HG02973 (cell line): Measurements from ENCODE around the gene EYA4.

ENCODE experiments used
- ATAC-seq: cut with Tn5 transposase; IDR thresholded peaks from one replicate; pipeline ENCODE4 v1.9.1; 2021; ENCODE audit warnings: moderate library complexity; ENCODE audit not compliant: unreplicated experiment

The EYA4 gene

DNA sequence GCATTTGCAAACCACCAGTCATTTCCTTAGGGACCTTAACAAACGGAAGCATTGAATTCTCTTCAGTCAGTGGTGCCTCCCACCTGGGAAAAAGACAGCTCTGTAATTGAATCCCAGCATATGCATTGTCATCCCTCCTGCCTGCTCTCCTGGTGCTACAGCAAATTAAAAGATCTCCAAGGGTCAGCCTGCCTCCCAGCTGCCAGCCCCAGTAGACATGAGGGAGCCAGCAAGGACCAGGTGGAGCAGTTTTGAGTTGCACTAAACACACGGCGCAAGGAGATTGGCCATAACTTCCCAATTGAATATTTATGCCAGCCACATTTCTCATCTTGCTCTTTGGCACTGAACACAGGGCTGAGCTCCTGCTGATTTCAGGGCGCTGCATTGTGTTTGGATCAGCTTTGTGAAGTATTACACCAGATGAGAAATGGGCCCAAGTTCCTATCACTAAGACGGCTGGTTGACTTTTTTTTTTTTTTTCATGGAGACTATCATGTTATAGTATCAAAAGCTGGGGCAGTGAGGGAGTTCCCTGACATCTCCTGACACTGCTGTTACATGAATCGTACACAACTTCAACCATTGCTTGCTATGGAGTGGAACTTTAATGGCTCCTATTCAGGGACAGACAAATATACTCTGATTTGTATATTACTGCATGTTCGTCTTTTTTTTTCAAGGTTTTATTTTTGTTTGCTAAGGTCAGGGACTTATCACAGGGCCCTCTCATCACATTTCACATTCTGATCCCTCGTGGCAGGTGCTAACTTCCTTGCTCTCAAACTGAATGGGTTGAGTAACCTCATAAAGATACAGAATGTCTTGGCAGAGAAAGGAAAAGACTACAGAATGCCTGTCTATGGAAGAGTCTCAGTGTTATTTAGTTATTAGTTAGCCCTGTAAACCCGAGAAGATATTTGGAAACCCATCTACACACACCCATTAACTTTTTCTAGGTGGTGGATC, 191.1 kb downstream of the EYA4 start:
- no peak for ATAC-seq

GRCh38 chr6:133435065-133435728, 194.0 kb downstream of the EYA4 start:
- no peak for ATAC-seq

DNA sequence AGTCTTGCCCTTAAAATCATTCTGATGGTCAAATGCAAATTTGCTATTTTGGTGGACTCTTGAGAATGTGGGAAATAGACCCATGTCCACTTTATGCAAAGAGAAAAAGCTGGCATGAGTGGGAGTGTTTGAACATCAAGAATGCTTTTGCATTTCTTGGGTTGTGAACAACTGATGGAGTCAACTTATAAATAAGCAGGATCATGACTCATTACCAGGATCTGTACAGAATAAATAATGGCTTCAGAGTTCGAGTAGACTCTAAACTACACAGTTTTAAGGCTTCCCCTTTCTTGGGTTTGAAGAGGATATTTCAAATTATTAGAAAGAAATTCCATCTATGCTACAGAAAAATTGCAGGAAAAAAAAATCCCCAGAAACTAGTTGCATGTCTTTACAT, 195.5 kb downstream of the EYA4 start:
- no peak for ATAC-seq

GRCh38 chr6:133441491-133441890, 200.3 kb downstream of the EYA4 start:
- ATAC-seq, result no peak

DNA sequence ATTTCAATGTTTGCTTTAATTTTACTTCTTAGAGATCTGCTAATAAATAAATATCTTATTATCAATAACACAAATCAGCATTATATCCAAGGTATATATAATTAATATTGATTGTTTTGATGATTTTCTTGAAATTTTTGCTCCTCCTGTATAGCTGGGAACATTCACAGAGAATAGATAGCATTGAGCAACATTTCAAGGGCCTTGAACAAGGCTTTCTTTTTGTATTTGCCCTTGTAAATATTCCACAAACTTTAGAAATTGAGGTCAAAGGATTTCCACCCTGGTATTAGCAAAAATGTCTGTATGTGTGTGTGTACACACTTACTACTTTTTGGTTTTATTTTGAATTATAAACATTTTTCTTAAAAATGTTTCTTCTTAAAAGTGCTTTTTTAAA, 205.6 kb downstream of the EYA4 start:
- ATAC-seq, result no peak

GRCh38 chr6:133447924-133448323, 206.8 kb downstream of the EYA4 start:
- no peak for ATAC-seq

DNA sequence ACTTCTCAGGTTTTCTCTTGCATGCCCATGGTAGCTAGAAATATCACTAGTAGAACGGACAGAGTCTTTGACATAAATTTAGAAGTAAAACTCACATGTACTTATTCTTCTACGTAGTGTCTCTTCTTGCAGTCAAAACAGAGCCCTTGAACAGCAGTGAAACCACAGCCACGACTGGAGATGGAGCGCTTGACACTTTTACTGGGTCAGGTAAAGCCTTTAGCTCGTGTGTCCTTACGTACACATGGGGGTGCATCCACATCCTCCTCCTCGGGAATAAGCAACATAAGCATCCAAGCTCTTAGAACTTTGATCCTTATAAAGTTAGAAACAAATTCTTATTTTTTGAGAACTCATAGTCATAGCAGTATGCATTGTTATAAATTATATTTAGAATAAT, 215.3 kb downstream of the EYA4 start:
- ATAC-seq, result no peak

- no peak for ATAC-seq
These were observed 215.8 kb downstream of the EYA4 start for GRCh38 chr6:133456944-133457343.

- ATAC-seq, result no peak
These were observed 218.9 kb downstream of the EYA4 start for GRCh38 chr6:133460101-133460500.

GRCh38 chr6:133463790-133464189, 222.6 kb downstream of the EYA4 start:
- ATAC-seq, result no peak

DNA sequence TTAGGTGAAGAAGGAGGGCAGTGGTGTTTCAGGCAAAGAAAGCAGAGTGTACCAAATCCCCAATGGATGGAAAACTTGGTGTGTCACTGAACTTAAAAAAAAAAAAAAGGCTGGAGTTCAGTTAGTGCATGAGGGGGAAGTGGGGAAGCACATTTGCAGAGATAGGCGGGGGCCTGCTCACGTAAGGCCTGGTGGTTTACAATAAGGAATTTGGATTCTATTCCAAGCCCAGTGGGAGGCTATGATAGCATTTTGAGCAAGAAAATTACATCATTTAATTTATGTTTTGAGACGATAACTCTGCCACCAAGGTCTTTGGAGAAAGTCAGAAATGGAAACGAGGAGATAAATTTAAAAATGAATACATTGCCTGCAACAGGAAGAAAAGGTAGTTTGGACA, 225.5 kb downstream of the EYA4 start:
- no peak for ATAC-seq

DNA sequence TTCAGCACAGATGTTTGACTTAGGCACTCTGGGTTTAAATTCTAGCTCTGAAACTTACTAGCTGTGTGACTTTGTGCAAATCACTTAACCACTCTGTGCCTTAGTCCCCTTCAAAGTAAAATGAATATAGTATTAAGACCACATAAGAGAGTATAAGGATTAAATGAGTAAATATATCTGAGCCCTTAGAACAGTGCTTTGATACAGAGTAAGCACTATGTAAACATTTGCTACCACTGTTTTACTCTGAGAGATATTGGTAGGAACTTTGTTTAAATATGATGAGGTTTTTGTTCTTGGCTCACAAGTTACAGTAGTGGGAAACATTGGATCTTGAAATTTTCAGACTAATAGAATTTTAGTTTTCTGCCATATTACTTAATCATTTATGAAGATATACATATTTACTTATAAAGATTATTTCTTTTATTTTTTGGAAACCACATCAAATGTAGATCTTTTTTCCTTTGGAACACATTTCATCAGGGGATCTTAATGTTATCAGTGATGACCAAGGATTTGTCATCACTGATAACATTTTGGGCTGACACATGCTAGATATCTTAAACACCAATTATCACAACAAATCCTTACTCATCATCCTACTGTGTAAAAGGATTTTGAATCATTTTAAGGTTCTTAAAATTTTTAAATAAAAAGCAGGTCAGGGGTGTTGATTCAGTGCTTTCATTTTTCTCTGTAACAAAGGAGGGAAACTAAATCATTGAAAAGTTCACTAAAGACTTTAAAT, 226.2 kb downstream of the EYA4 start:
- no peak for ATAC-seq

GRCh38 chr6:133467982-133468380, 226.8 kb downstream of the EYA4 start:
- ATAC-seq, result no peak

DNA sequence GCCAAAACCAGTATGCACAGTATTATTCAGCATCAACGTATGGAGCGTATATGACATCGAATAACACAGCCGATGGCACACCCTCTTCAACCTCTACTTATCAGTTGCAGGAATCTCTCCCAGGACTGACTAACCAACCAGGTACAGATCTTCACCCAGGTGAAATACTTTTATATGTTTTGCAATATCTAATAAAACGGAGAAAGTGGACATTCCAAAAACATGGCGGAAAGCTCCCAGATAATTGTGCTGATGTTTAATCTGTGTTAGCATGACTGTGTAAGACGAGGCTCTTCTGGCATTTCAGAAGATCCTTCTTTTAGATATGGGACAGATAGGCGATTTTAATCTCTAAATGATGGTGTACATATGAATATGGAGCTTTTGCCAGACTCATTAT, 227.4 kb downstream of the EYA4 start:
- no peak for ATAC-seq

GRCh38 chr6:133474516-133474915, 233.4 kb downstream of the EYA4 start:
- no peak for ATAC-seq

- ATAC-seq, result no peak
These were observed 237.5 kb downstream of the EYA4 start for GRCh38 chr6:133478673-133479072.

DNA sequence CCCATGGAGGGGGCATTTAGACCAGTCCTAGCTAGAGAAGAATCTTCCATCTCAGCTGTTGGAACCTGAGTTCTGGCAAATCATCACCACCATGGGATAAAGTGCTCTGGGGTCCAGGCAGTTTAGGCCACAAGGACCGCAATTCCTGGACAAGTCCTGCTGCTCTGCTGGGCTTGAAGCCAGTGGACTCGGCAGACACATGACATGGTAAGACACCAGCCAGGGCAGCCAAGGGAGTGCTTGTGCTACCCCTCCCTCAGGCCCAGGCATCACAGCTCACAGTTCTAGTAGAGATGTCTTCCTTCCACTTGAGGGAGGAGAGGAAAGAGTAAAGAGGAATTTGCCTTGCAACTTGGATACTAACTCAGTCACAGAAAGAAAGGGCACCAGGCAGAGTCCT, 246.0 kb downstream of the EYA4 start:
- ATAC-seq, result no peak

DNA sequence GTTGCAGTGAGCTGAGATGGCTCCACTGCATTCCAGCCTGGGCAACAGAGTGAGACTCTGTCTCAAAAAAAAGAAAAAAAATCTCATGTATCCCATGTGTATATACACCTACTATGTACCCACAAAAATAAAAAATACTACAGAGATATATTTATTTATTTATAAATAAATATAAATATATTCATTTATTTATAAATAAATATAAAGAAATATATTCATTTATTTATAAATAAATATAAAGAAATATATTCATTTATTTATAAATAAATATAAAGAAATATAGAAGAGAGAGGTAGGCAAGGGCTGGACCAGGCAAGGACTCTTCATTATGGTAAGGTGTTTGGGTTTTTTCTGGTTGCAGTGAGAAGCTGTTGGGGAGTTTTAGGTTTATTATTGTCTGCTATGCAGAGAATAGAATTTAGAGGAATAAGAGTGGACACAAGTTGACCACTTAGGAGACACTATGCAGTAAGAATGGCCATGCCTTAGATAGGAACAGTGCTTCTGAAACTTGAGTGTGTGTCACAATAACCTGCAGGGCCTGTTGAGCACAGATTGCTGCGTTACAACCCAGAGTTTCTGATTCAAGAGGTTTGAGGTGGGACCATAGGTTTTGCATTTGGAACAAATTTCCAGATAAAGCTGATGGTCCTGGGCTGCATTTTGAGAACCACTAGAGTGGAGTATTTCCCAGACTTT, 254.2 kb downstream of the EYA4 start:
- ATAC-seq, result no peak

- ATAC-seq, result no peak
These were observed 258.5 kb downstream of the EYA4 start for GRCh38 chr6:133499662-133500061.

DNA sequence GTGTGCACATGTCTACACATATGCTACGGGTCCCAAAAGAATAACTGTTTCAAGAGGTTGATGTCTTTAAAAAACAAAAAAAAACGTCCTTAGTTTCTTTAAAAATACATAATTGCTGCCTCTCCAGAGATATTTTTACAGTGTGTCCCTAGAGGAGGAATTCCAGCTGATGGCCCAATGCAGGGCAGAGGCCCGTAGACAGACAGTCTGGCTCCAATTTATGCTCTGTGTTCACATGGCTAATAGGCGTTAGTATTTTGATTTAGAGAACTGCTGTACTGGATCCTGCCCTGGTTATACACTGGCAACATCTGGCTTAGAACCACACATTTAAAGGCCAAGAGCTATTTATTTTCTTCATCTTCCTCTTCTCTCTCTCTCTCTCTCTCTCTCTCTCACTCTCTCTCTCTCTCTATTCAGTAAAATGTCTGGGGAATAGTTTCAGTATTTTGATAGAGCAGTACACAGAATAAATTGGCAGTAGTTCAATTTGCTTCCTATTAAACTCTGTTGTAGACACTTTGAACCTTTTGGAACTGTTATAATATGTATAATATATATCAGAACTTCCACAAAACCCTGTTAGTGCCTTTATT, 260.6 kb downstream of the EYA4 start:
- ATAC-seq, result no peak
